Skin of body (tissue), 2 donors: Measurements from ENCODE around the gene FAM50A. TPM values are rescaled to one million over a fixed set of nuclear protein-coding genes. Genes with fewer than 3 reads are reported as not detected.

Experiments
- DNase-seq: peaks from one replicate; lab custom pipeline; 2025; lab: John Stamatoyannopoulos, UW
- total RNA-seq: library from RNA; depleted of rRNA; stranded (reverse); fragments of >200 nt; gene quantifications from one replicate; pipeline ENCODE4 v1.2.3, GENCODE V29; 2014

The FAM50A gene
- total RNA-seq, 1 donor from 2014 or later: 20.4 TPM

GRCh38 chrX:154412468-154412867 is 31.5 kb upstream of the FAM50A start:
- DNase-seq: no peak

GRCh38 chrX:154413142-154413541 is 30.8 kb upstream of the FAM50A start:
- DNase-seq: no peak

- DNase-seq: no peak
Observed at GRCh38 chrX:154417157-154417556, 26.8 kb upstream of the FAM50A start.

- no peak for DNase-seq
Observed at GRCh38 chrX:154419189-154419588, 24.8 kb upstream of the FAM50A start.

GRCh38 chrX:154419688-154420401 is 24.1 kb upstream of the FAM50A start:
- no peak for DNase-seq

- DNase-seq: no peak
Observed at GRCh38 chrX:154420402-154420756, 23.6 kb upstream of the FAM50A start.

- no peak for DNase-seq
Observed at GRCh38 chrX:154426916-154427770, 16.8 kb upstream of the FAM50A start.

- DNase-seq: peak; percentile 77
Observed at GRCh38 chrX:154428176-154429171, 15.5 kb upstream of the FAM50A start, which contains the start of gene ATP6AP1. TSS of gene ATP6AP1 (plus strand) at chrX:154428677. CDS start at chrX:154428693, 16 bp downstream.

GRCh38 chrX:154429711-154430110 is 14.2 kb upstream of the FAM50A start:
- DNase-seq: no peak

GRCh38 chrX:154430479-154430878 is 13.5 kb upstream of the FAM50A start:
- no peak for DNase-seq

GRCh38 chrX:154430916-154431315 is 13.0 kb upstream of the FAM50A start:
- no peak for DNase-seq

GRCh38 chrX:154431341-154431740 is 12.6 kb upstream of the FAM50A start:
- DNase-seq: no peak

- DNase-seq: no peak
Observed at GRCh38 chrX:154432210-154432609, 11.7 kb upstream of the FAM50A start.

GRCh38 chrX:154433605-154434004 is 10.3 kb upstream of the FAM50A start:
- no peak for DNase-seq

- DNase-seq: no peak
Observed at GRCh38 chrX:154434394-154435168, 9.4 kb upstream of the FAM50A start.

- no peak for DNase-seq
Observed at GRCh38 chrX:154435171-154435733, 8.7 kb upstream of the FAM50A start.

- no peak for DNase-seq
Observed at GRCh38 chrX:154436374-154436982, 7.5 kb upstream of the FAM50A start.

GRCh38 chrX:154436983-154437752 is 6.8 kb upstream of the FAM50A start, which contains the start of gene GDI1:
TSS of gene GDI1 (plus strand) at chrX:154437154. CDS start at chrX:154437255, 101 bp downstream.
- no peak for DNase-seq
